ENCODE data around the gene VAPA. TPM values are rescaled to one million over a fixed set of nuclear protein-coding genes. Genes with fewer than 3 reads are reported as not detected.
A peak's percentile ranks its signal among the peaks of the same experiment; 100 is the strongest.

VAPA gene
- total RNA-seq, 6 experiments from 2014 or later = 69.6 to 149 (median 90.7) TPM

GRCh38 chr18:9973470-9973869 lies 59.7 kb downstream of the VAPA start:
- no CpG with 5 or more reads among the region's 4 CpGs for WGBS (ENCODE audit: insufficient coverage, low coverage, low lambda C conversion rate, missing lambda C conversion rate)
- H3K36me3 ChIP-seq = no peaks in the 10 kb centered on the region
- H3K27ac ChIP-seq = no peak overlapping the region
- no peaks in the 10 kb centered on the region for H3K27me3 ChIP-seq
- no peaks in the 10 kb centered on the region for H3K9me3 ChIP-seq
- intact Hi-C loops (cut with DNase I) = loop anchor here (5.0 kb wide), 1 partner anchor 544 kb away; no protein-coding TSS in a partner anchor
- H3K4me1 ChIP-seq = no peaks in the 10 kb centered on the region
- H3K4me3 ChIP-seq = no peak overlapping the region
- ATAC-seq (peak in 1 of 4 donors; percentile 8), DNase-seq (no peak)
- TF ChIP-seq CTCF (IDR thresholded peaks at IDR 0.05) = no peak
- TF ChIP-seq POLR2A (IDR thresholded peaks at IDR 0.05) = no peak

- 76% methylated on average over 2 of the region's 2 CpGs for WGBS (ENCODE audit: insufficient coverage, low coverage, low lambda C conversion rate, missing lambda C conversion rate)
- intact Hi-C loops (cut with DNase I) = loop anchor here (5.0 kb wide), 1 partner anchor 543 kb away; no protein-coding TSS in a partner anchor
These were observed 60.6 kb downstream of the VAPA start for GRCh38 chr18:9974279-9974915.

GRCh38 chr18:9975658-9976057 lies 61.8 kb downstream of the VAPA start:
- Histone ChIP-seq H3K9me3 (no peaks in the 10 kb centered on the region), H3K4me1 (no peaks in the 10 kb centered on the region), H3K27ac (no peak overlapping the region), H3K27me3 (no peaks in the 10 kb centered on the region), H3K4me3 (no peak overlapping the region), H3K36me3 (no peaks in the 10 kb centered on the region)
- no peak for TF ChIP-seq CTCF (IDR thresholded peaks at IDR 0.05)
- no peak for TF ChIP-seq POLR2A (IDR thresholded peaks at IDR 0.05)
- intact Hi-C loops (cut with DNase I) = no loop called here
- ATAC-seq = no peak
- DNase-seq = no peak

More at GRCh38 chr18:9974279-9974915, 60.6 kb downstream of the VAPA start:
- DNase-seq = no peak
- TF ChIP-seq POLR2A (IDR thresholded peaks at IDR 0.05) (no peak), CTCF (IDR thresholded peaks at IDR 0.05) (no peak)
- no peak overlapping the region for H3K4me3 ChIP-seq
- no peaks in the 10 kb centered on the region for H3K9me3 ChIP-seq
- no peak for ATAC-seq
- H3K36me3 ChIP-seq = no peaks in the 10 kb centered on the region
- H3K4me1 ChIP-seq = no peaks in the 10 kb centered on the region
- H3K27ac ChIP-seq = no peak overlapping the region
- H3K27me3 ChIP-seq = no peaks in the 10 kb centered on the region

GRCh38 chr18:9982711-9983110 lies 68.9 kb downstream of the VAPA start:
- H3K36me3 ChIP-seq = no peaks in the 10 kb centered on the region
- no peaks in the 10 kb centered on the region for H3K4me1 ChIP-seq
- intact Hi-C loops (cut with DNase I) = no loop called here
- H3K9me3 ChIP-seq = no peaks in the 10 kb centered on the region
- DNase-seq (no peak), ATAC-seq (no peak)
- no peaks in the 10 kb centered on the region for H3K27me3 ChIP-seq
- no peak for TF ChIP-seq CTCF (IDR thresholded peaks at IDR 0.05)
- no peak for TF ChIP-seq POLR2A (IDR thresholded peaks at IDR 0.05)
- H3K27ac ChIP-seq = no peak overlapping the region
- no peak overlapping the region for H3K4me3 ChIP-seq
- WGBS (ENCODE audit: insufficient coverage, low coverage, low lambda C conversion rate, missing lambda C conversion rate) = 76% methylated on average over 3 of the region's 5 CpGs

Measured in right lobe of liver (tissue), 6 donors.